Measurements from ENCODE around the gene EPHA4. TPM values are rescaled to one million over a fixed set of nuclear protein-coding genes. Genes with fewer than 3 reads are reported as not detected.

The EPHA4 gene
- total RNA-seq, 2 donors from 2014 or later: 8.9 to 17.1 TPM

DNA sequence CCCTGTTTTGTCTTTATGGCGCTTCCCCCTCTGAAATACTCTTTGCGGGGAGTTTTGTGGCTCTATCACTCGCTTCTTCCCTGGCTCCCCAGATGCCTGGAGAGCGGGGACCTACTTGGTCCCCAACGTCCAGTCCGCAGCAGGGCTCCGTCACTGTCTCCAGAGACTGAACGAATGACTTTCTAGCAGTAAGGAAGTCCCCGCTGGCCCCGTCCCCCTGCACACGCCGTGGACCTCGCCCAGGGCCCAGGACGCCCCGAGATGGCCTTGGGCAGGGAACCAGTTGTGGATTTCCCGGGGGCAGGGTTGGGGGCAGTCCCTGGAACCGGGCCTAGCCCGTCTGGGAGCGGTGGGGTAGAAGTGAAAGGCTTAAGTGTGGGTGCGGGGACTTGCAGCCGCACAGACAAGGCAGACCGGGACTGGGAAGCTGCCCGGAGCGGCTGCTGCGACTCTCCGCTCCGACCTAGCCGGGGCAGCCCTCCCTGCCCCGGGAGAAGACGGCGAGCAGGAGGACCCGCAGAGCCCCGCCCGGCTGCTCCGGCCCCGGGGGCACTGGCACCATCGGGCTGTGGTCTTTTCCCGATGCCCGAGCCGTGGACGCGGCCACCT is 821 bp upstream of the EPHA4 start:
- Histone ChIP-seq H3K9ac (ENCODE audit: low read depth in 2 of 2, low read length in 2 of 2) (peak overlapping the region; percentile 48 to 87), H3K27me3 (no peaks in the 10 kb centered on the region)
- intact Hi-C loops (cut with DNase I): loop anchor here (2.0 to 10.0 kb wide), 3 partner anchors 142 to 886 kb away; no protein-coding TSS in a partner anchor

DNA sequence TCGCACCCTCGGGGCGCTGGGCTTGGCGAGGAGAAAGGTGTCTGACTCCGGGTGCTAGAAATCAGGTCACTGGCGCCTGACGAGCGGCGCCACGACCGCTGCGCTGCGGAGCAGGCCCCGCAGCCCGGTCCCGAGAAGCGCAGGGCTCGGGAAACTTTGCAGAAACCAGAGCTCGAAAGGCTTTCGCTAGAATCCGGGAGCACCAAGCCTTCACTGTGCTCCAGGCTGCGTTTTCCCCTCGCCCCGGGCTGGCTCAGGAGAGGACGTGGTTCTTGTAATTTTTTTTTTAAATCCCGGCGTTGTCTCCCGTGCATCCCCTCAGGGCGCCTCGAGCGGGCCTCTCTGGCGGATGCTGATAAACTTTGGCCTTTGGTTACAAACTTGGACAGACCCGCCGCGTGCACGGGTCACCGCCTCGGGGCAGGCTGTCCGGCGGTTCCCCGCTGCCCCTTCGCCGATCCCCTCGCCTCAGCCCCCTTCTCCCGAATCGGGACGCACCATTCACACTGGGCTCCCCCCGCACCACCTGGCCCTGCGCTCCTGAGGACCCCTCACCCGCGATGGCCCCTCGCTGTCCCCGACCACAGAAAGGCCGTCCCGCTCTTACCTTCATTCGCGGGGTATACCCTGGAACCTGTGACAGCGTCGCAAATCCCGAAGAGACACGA is 419 bp downstream of the EPHA4 start:
- H3K27me3 ChIP-seq: no peaks in the 10 kb centered on the region

More for the DNA sequence above, 821 bp upstream of the EPHA4 start:
- H3K27ac ChIP-seq: peak overlapping the region; percentile 71
- peak; percentile 61 for DNase-seq
- H3K36me3 ChIP-seq: no peaks in the 10 kb centered on the region
- H3K4me1 ChIP-seq: no peaks in the 10 kb centered on the region
- no peaks in the 10 kb centered on the region for H3K9me3 ChIP-seq
- peak overlapping the region; percentile 86 for H3K4me3 ChIP-seq
- TF ChIP-seq, protein P1, sequence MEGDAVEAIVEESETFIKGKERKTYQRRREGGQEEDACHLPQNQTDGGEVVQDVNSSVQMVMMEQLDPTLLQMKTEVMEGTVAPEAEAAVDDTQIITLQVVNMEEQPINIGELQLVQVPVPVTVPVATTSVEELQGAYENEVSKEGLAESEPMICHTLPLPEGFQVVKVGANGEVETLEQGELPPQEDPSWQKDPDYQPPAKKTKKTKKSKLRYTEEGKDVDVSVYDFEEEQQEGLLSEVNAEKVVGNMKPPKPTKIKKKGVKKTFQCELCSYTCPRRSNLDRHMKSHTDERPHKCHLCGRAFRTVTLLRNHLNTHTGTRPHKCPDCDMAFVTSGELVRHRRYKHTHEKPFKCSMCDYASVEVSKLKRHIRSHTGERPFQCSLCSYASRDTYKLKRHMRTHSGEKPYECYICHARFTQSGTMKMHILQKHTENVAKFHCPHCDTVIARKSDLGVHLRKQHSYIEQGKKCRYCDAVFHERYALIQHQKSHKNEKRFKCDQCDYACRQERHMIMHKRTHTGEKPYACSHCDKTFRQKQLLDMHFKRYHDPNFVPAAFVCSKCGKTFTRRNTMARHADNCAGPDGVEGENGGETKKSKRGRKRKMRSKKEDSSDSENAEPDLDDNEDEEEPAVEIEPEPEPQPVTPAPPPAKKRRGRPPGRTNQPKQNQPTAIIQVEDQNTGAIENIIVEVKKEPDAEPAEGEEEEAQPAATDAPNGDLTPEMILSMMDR (IDR thresholded peaks at IDR 0.05): no peak

DNA sequence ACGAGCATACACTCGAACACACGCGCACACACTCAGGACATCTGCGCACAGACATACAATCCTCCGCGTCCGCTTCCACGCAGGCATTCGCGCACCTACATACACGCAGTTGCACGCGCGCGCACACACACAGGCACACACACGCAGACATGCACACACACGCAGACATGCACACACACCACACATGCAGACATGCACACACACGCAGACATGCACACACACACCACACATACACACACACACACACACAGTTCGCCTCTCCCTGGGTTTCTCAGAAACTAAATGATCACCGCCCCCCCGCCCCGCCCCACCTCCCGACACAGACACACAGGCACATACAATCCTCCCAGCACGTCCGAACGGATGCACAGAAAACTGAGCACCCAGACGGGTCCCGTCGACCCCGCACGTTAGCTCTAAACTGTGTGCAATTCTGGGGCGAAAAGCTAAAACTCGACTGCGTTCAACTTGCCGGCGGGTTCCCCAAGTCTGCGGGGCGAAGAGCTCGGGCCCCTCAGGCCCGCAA is 1.0 kb downstream of the EPHA4 start:
- Histone ChIP-seq H3K27me3 (no peaks in the 10 kb centered on the region), H3K4me1 (no peaks in the 10 kb centered on the region), H3K36me3 (no peaks in the 10 kb centered on the region), H3K4me3 (peak overlapping the region; percentile 86), H3K9ac (ENCODE audit: low read depth in 2 of 2, low read length in 2 of 2) (peak overlapping the region; percentile 80 to 87), H3K9me3 (no peaks in the 10 kb centered on the region), H3K27ac (no peak overlapping the region)
- TF ChIP-seq, protein P1 (IDR thresholded peaks at IDR 0.05): no peak
- intact Hi-C loops (cut with DNase I): loop anchor here (10.0 kb wide), 2 partner anchors 144 to 394 kb away; no protein-coding TSS in a partner anchor
- peak; percentile 24 for DNase-seq

More for the DNA sequence above, 419 bp downstream of the EPHA4 start:
- H3K4me1 ChIP-seq: no peaks in the 10 kb centered on the region
- TF ChIP-seq, protein P1 (IDR thresholded peaks at IDR 0.05): no peak
- H3K9ac ChIP-seq (ENCODE audit: low read depth in 2 of 2, low read length in 2 of 2): peak overlapping the region; percentile 80 to 87
- H3K27ac ChIP-seq: peak overlapping the region; percentile 48
- H3K9me3 ChIP-seq: no peaks in the 10 kb centered on the region
- H3K4me3 ChIP-seq: peak overlapping the region; percentile 86
- H3K36me3 ChIP-seq: no peaks in the 10 kb centered on the region
- intact Hi-C loops (cut with DNase I): loop anchor here (2.0 to 10.0 kb wide), 3 partner anchors 143 to 885 kb away; no protein-coding TSS in a partner anchor
- peak; percentile 59 for DNase-seq

DNA sequence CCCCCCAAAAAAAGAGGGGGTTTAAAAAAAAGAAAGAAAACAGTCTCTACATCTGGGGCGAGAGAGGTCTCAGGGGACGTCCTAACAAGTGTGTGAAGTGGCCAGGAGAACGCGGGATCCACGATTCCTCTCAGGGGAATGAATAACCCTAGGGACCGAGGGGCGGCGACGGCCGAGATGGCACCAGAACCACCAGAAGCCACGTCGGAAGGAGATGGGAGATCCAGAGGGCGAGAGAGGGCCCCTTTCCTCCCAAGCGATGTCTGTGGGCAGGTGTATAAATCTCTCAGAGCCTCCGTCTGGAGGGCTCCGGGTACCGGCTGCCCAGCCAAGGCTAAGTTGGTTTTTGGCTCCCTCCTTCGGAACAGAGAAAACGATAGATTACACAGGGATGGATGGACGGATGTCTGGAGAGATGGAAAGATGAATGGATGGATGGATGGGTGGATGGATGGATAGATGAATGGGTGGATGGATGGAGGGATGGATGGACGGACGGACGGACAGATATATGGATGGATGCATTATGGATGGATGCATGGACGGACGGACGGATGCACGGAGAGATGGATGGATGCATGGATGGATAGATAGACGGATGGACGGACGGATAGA is 1.7 kb downstream of the EPHA4 start:
- DNase-seq: peak; percentile 25
- TF ChIP-seq, protein P1 (IDR thresholded peaks at IDR 0.05): no peak
- peak overlapping the region in 1 of 2 donors; percentile 25 for H3K9ac ChIP-seq (ENCODE audit: low read depth in 2 of 2, low read length in 2 of 2)
- H3K9me3 ChIP-seq: no peaks in the 10 kb centered on the region
- H3K27me3 ChIP-seq: no peaks in the 10 kb centered on the region
- H3K36me3 ChIP-seq: no peaks in the 10 kb centered on the region
- no peaks in the 10 kb centered on the region for H3K4me1 ChIP-seq
- no peak overlapping the region for H3K27ac ChIP-seq
- H3K4me3 ChIP-seq: peak overlapping the region; percentile 86
- intact Hi-C loops (cut with DNase I): loop anchor here (10.0 kb wide), 2 partner anchors 144 to 394 kb away; no protein-coding TSS in a partner anchor

DNA sequence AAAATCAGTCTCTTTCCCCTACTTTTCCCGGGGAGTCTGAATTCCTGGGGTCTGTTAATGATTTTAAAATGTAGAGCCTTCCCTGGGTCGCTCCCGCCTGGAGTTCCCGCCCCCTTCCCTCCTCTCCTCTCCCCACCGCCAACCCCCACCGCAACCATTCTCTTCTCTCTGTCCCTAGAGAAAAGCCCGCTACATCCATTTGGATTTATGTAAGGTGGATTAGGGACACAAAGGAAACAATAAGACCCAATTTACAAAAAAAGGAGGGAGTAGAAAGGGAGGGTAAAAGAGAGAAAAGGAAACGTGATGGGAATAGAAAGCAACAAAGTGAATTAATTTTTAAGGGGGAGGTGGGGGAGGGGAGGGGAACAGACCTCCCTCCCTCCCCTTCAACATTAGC is 2.2 kb downstream of the EPHA4 start:
- Histone ChIP-seq H3K36me3 (no peaks in the 10 kb centered on the region), H3K4me1 (no peaks in the 10 kb centered on the region), H3K4me3 (peak overlapping the region; percentile 86), H3K27me3 (no peaks in the 10 kb centered on the region), H3K9me3 (no peaks in the 10 kb centered on the region), H3K27ac (no peak overlapping the region), H3K9ac (ENCODE audit: low read depth in 2 of 2, low read length in 2 of 2) (no peak overlapping the region)
- TF ChIP-seq, protein P1 (IDR thresholded peaks at IDR 0.05): no peak
- intact Hi-C loops (cut with DNase I): loop anchor here (10.0 kb wide), 3 partner anchors 85 to 395 kb away; no protein-coding TSS in a partner anchor
- DNase-seq: no peak
